GM21447 (cell line): ENCODE results near the gene GGTLC1.

Source experiments
- ATAC-seq: cut with Tn5 transposase; IDR thresholded peaks from one replicate; pipeline ENCODE4 v1.9.1; 2021; ENCODE audit not compliant: unreplicated experiment

GGTLC1 gene

GRCh38 chr20:23966927-23967615 is 21.5 kb downstream of the GGTLC1 start:
- no peak for ATAC-seq

GRCh38 chr20:23966298-23966697 is 22.3 kb downstream of the GGTLC1 start:
- no peak for ATAC-seq

- ATAC-seq: no peak
Measured at GRCh38 chr20:23963941-23964340, 24.6 kb downstream of the GGTLC1 start.

- ATAC-seq: no peak
Measured at GRCh38 chr20:23962272-23962671, 26.3 kb downstream of the GGTLC1 start.

- no peak for ATAC-seq
Measured at GRCh38 chr20:23959054-23959453, 29.5 kb downstream of the GGTLC1 start.

- no peak for ATAC-seq
Measured at GRCh38 chr20:23955896-23956295, 32.7 kb downstream of the GGTLC1 start.

- no peak for ATAC-seq
Measured at GRCh38 chr20:23954008-23954745, 34.4 kb downstream of the GGTLC1 start.

- ATAC-seq: no peak
Measured at GRCh38 chr20:23946206-23946605, 42.4 kb downstream of the GGTLC1 start.

GRCh38 chr20:23943304-23943703 is 45.3 kb downstream of the GGTLC1 start:
- ATAC-seq: no peak

GRCh38 chr20:23939641-23940040 is 48.9 kb downstream of the GGTLC1 start:
- ATAC-seq: no peak

GRCh38 chr20:23939063-23939462 is 49.5 kb downstream of the GGTLC1 start:
- no peak for ATAC-seq

GRCh38 chr20:23938118-23938438 is 50.5 kb downstream of the GGTLC1 start:
- no peak for ATAC-seq

GRCh38 chr20:23937303-23938117 is 51.1 kb downstream of the GGTLC1 start:
- ATAC-seq: no peak
